Endodermal cell (in vitro differentiated cells): ENCODE measurements around the gene ANXA3. TPM values are rescaled to one million over a fixed set of nuclear protein-coding genes. Genes with fewer than 3 reads are reported as not detected.

ENCODE experiments used
- DNase-seq: peaks from one replicate; pipeline ENCODE4 v3.0.0-alpha.2; 2017
- H3K27ac ChIP-seq: 2 replicates; pipeline ENCODE4 v1.5.1; 2013; ENCODE audit warnings: mild to moderate bottlenecking, low read depth, low read length, moderate library complexity
- H3K27me3 ChIP-seq: 2 replicates; pipeline ENCODE4 v1.6.1; 2013; ENCODE audit warnings: mild to moderate bottlenecking, low read length, moderate library complexity; ENCODE audit not compliant: insufficient read depth, control insufficient read depth, poor library complexity, severe bottlenecking
- H3K36me3 ChIP-seq: 2 replicates; pipeline ENCODE4 v1.7.0; 2013; ENCODE audit warnings: mild to moderate bottlenecking, low read length, moderate library complexity; ENCODE audit not compliant: control insufficient read depth, insufficient read depth
- H3K4me1 ChIP-seq: one replicate; pipeline ENCODE4 v1.7.0; 2013; ENCODE audit warnings: low read length; ENCODE audit not compliant: control insufficient read depth, insufficient read depth
- H3K4me3 ChIP-seq: 2 replicates; pipeline ENCODE4 v1.5.1; 2013; ENCODE audit warnings: mild to moderate bottlenecking, low read length, moderate library complexity
- H3K9ac ChIP-seq: 2 replicates; pipeline ENCODE4 v1.6.1; 2013; ENCODE audit warnings: mild to moderate bottlenecking, low read length, moderate library complexity; ENCODE audit not compliant: poor library complexity, severe bottlenecking; ENCODE audit errors: extremely low read depth
- H3K9me3 ChIP-seq: 2 replicates; pipeline ENCODE4 v1.6.1; 2013; ENCODE audit warnings: mild to moderate bottlenecking, low read length, moderate library complexity; ENCODE audit not compliant: control insufficient read depth
- H3K27ac Mint-ChIP-seq: 2 replicates; pipeline ENCODE4 v1.8.0; 2020; ENCODE audit warnings: mixed read lengths
- H3K27me3 Mint-ChIP-seq: 2 replicates; pipeline ENCODE4 v1.8.0; 2021; ENCODE audit warnings: mild to moderate bottlenecking, mixed read lengths; ENCODE audit not compliant: insufficient read depth
- H3K36me3 Mint-ChIP-seq: 2 replicates; pipeline ENCODE4 v1.8.0; 2020; ENCODE audit warnings: low read depth, mixed read lengths
- H3K4me1 Mint-ChIP-seq: 2 replicates; pipeline ENCODE4 v1.8.0; 2020; ENCODE audit warnings: mixed read lengths
- H3K4me3 Mint-ChIP-seq: 2 replicates; pipeline ENCODE4 v1.8.0; 2020; ENCODE audit warnings: mild to moderate bottlenecking, moderate library complexity, mixed read lengths
- H3K9me3 Mint-ChIP-seq: 2 replicates; pipeline ENCODE4 v1.8.0; 2020; ENCODE audit warnings: mild to moderate bottlenecking, mixed read lengths
- WGBS, 2 experiments: methylation state at CpG; one replicate each; pipeline versions ENCODE4 v1.1.5 to v1.1.7; 2013; ENCODE audit warnings: missing lambda C conversion rate in 2 of 2, mixed read lengths in 1 of 2; ENCODE audit not compliant: insufficient coverage in 1 of 2, insufficient read length in 1 of 2; 5-methylcytosine and 5-hydroxymethylcytosine counted together
- total RNA-seq, 2 donors: library from RNA; stranded (reverse); fragmentation: NEBNext Ultra II Directional in 1 of 2; extraction: Animal tissue kit (Norgen Biotek cat#: 25700) in 1 of 2; gene quantifications; 2 replicates in 1 of 2; 3 replicates in 1 of 2; pipeline ENCODE4 v1.2.1, GENCODE V29; 2021
- TF ChIP-seq, protein P1 (sequence below): fragments of 200-600 bp; sonication (generic); conservative IDR thresholded peaks from 2 replicates; pipeline ENCODE4 v1.5.0; 2021; ENCODE audit warnings: antibody characterized with exemption, mild to moderate bottlenecking

The ANXA3 gene
- total RNA-seq, 2 donors from 2014 or later: 25.5 to 43.9 TPM

DNA sequence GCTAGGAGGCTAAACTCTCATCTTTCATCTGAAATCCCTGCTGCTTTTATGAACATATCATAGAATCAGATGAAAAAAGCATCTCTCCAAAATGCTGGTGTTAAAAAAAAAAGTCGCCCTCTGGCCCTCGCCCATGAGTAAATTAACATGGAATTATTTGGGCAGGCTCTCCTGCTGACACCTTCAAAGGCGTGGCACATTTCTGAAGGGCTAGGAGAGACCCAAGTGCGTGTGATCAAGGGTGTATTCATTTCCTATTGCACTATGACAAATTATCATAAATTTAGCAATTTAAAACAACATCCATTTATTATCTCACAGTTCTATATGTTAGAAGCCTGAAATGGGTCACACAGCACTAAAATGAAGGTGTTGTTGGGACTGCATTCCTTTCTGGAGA is 5.1 kb downstream of the ANXA3 start:
- Histone ChIP-seq H3K36me3 (peaks cover 68% of the 10 kb centered on the region), H3K9me3 (peaks cover 41% of the 10 kb centered on the region), H3K4me3 (peak overlapping the region; percentile 27), H3K4me1 (no peaks in the 10 kb centered on the region), H3K27ac (no peak overlapping the region), H3K27me3 (no peaks in the 10 kb centered on the region), H3K9ac (no peak overlapping the region)
- Mint-ChIP-seq H3K4me3 (no peak overlapping the region), H3K9me3 (peaks cover 11% of the 10 kb centered on the region), H3K27ac (no peak overlapping the region), H3K36me3 (peaks cover 29% of the 10 kb centered on the region), H3K4me1 (peaks cover 16% of the 10 kb centered on the region), H3K27me3 (peaks cover 7% of the 10 kb centered on the region)
- WGBS, 2 experiments: 96% methylated on average over 4 of the region's 4 CpGs
- no peak for DNase-seq
- TF ChIP-seq, protein P1, sequence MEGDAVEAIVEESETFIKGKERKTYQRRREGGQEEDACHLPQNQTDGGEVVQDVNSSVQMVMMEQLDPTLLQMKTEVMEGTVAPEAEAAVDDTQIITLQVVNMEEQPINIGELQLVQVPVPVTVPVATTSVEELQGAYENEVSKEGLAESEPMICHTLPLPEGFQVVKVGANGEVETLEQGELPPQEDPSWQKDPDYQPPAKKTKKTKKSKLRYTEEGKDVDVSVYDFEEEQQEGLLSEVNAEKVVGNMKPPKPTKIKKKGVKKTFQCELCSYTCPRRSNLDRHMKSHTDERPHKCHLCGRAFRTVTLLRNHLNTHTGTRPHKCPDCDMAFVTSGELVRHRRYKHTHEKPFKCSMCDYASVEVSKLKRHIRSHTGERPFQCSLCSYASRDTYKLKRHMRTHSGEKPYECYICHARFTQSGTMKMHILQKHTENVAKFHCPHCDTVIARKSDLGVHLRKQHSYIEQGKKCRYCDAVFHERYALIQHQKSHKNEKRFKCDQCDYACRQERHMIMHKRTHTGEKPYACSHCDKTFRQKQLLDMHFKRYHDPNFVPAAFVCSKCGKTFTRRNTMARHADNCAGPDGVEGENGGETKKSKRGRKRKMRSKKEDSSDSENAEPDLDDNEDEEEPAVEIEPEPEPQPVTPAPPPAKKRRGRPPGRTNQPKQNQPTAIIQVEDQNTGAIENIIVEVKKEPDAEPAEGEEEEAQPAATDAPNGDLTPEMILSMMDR: no peak

GRCh38 chr4:78557841-78558240 is 6.3 kb downstream of the ANXA3 start:
- H3K4me1 Mint-ChIP-seq: peaks cover 21% of the 10 kb centered on the region
- TF ChIP-seq, protein P1: no peak
- peaks cover 3% of the 10 kb centered on the region for H3K27me3 Mint-ChIP-seq

GRCh38 chr4:78558410-78558809 is 6.8 kb downstream of the ANXA3 start:
- Histone ChIP-seq H3K27ac (no peak overlapping the region), H3K4me3 (no peak overlapping the region), H3K4me1 (peaks cover 5% of the 10 kb centered on the region), H3K27me3 (no peaks in the 10 kb centered on the region), H3K9ac (no peak overlapping the region), H3K36me3 (peaks cover 79% of the 10 kb centered on the region), H3K9me3 (peaks cover 41% of the 10 kb centered on the region)
- no peak for DNase-seq
- Mint-ChIP-seq H3K27me3 (peaks cover under 1% of the 10 kb centered on the region), H3K27ac (no peak overlapping the region), H3K9me3 (peaks cover 11% of the 10 kb centered on the region), H3K4me3 (no peak overlapping the region), H3K36me3 (peaks cover 29% of the 10 kb centered on the region), H3K4me1 (peaks cover 21% of the 10 kb centered on the region)
- TF ChIP-seq, protein P1: no peak
- 93% methylated on average over 1 of the region's 1 CpG; no CpG with 5 or more reads in 1 of the 2 experiments for WGBS, 2 experiments

More at GRCh38 chr4:78557841-78558240, 6.3 kb downstream of the ANXA3 start:
- peaks cover 29% of the 10 kb centered on the region for H3K36me3 Mint-ChIP-seq
- H3K9me3 Mint-ChIP-seq: peaks cover 11% of the 10 kb centered on the region
- H3K36me3 ChIP-seq: peaks cover 75% of the 10 kb centered on the region
- H3K4me1 ChIP-seq: peaks cover under 1% of the 10 kb centered on the region
- H3K27ac ChIP-seq: no peak overlapping the region
- no peak for DNase-seq
- no peak overlapping the region for H3K4me3 Mint-ChIP-seq
- peaks cover 41% of the 10 kb centered on the region for H3K9me3 ChIP-seq
- no peak overlapping the region for H3K27ac Mint-ChIP-seq
- H3K9ac ChIP-seq: no peak overlapping the region
- no peaks in the 10 kb centered on the region for H3K27me3 ChIP-seq
- no peak overlapping the region for H3K4me3 ChIP-seq
- 75 to 88% methylated on average over 1 to 2 of the region's 2 CpGs for WGBS, 2 experiments
